Measurements from ENCODE around the gene METTL17. TPM values are rescaled to one million over a fixed set of nuclear protein-coding genes. Genes with fewer than 3 reads are reported as not detected.

The METTL17 gene
- polyA plus RNA-seq, 1 donor, result 86.6 TPM

GRCh38 chr14:20988717-20989470 lies 886 bp upstream of the METTL17 start:
- Histone ChIP-seq H3K4me3 (ENCODE audit: low read length) (peak overlapping the region; percentile 71), H3K27ac (ENCODE audit: low read length) (peak overlapping the region; percentile 83), H3K4me1 (ENCODE audit: control insufficient read depth, insufficient read depth, low read length) (peaks cover 15% of the 10 kb centered on the region), H3K27me3 (ENCODE audit: control insufficient read depth, insufficient read depth, low read length) (no peaks in the 10 kb centered on the region), H3K36me3 (ENCODE audit: control insufficient read depth, insufficient read depth, low read length) (peaks cover 19% of the 10 kb centered on the region), H3K9me3 (ENCODE audit: control insufficient read depth, low read depth, low read length) (no peaks in the 10 kb centered on the region)
- WGBS (ENCODE audit: insufficient coverage, low lambda C conversion rate), result no CpG with 5 or more reads among the region's 15 CpGs
- DNase-seq, result no peak

- DNase-seq, result no peak
- no peaks in the 10 kb centered on the region for H3K9me3 ChIP-seq (ENCODE audit: control insufficient read depth, low read depth, low read length)
- no peaks in the 10 kb centered on the region for H3K27me3 ChIP-seq (ENCODE audit: control insufficient read depth, insufficient read depth, low read length)
- peaks cover 15% of the 10 kb centered on the region for H3K4me1 ChIP-seq (ENCODE audit: control insufficient read depth, insufficient read depth, low read length)
- peaks cover 24% of the 10 kb centered on the region for H3K36me3 ChIP-seq (ENCODE audit: control insufficient read depth, insufficient read depth, low read length)
- peak overlapping the region; percentile 71 for H3K4me3 ChIP-seq (ENCODE audit: low read length)
- WGBS (ENCODE audit: insufficient coverage, low lambda C conversion rate), result 0% methylated on average over 2 of the region's 11 CpGs
- H3K27ac ChIP-seq (ENCODE audit: low read length), result peak overlapping the region; percentile 83
Measured at GRCh38 chr14:20989471-20989786, 351 bp upstream of the METTL17 start.

DNA sequence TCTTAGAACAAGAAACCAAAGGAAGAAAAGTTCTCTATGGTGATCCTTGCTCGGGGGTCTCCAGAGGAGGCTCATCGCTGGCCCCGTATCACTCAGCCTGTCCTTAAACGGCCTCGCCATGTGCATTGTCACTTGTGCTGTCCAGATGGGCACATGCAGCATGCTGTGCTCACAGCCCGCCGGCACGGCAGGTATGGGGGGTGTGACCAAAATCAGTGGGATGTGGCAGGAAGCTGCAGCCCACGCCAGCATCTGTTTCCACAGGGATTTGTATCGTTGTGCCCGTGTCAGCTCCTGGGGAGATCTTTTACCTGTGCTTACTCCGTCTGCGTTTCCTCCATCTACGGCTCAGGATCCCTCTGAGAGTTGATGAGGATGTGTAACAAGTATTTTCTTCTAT lies 6.7 kb downstream of the METTL17 start:
- no peaks in the 10 kb centered on the region for H3K9me3 ChIP-seq (ENCODE audit: control insufficient read depth, low read depth, low read length)
- peaks cover 49% of the 10 kb centered on the region for H3K36me3 ChIP-seq (ENCODE audit: control insufficient read depth, insufficient read depth, low read length)
- H3K27ac ChIP-seq (ENCODE audit: low read length), result peak overlapping the region; percentile 64
- DNase-seq, result no peak
- no peak overlapping the region for H3K4me3 ChIP-seq (ENCODE audit: low read length)
- no peaks in the 10 kb centered on the region for H3K27me3 ChIP-seq (ENCODE audit: control insufficient read depth, insufficient read depth, low read length)
- peaks cover 36% of the 10 kb centered on the region for H3K4me1 ChIP-seq (ENCODE audit: control insufficient read depth, insufficient read depth, low read length)
- no CpG with 5 or more reads among the region's 14 CpGs for WGBS (ENCODE audit: insufficient coverage, low lambda C conversion rate)

GRCh38 chr14:20997115-20997514 lies 7.3 kb downstream of the METTL17 start:
- no peaks in the 10 kb centered on the region for H3K27me3 ChIP-seq (ENCODE audit: control insufficient read depth, insufficient read depth, low read length)

DNA sequence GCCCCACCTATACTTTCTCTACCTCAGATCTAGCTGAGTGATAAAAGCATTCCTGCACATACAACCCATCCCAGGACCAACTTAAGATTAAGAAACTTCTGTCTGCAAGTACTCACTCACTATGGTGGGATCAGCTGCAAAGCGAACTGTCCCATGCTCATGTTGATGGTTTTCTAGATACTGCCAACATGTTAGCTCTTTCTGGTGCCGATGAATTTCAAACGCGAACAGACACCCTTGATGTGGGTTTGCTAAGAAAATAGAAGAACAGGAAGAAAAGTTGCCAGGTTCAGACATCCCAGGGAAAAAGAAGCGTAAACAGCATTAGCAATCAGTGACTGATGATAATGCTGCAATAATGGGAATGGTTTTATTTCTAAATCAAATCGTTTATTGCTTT lies 7.8 kb downstream of the METTL17 start:
- Histone ChIP-seq H3K9me3 (ENCODE audit: control insufficient read depth, low read depth, low read length) (no peaks in the 10 kb centered on the region), H3K4me3 (ENCODE audit: low read length) (no peak overlapping the region), H3K27ac (ENCODE audit: low read length) (peak overlapping the region; percentile 64), H3K36me3 (ENCODE audit: control insufficient read depth, insufficient read depth, low read length) (peaks cover 41% of the 10 kb centered on the region), H3K4me1 (ENCODE audit: control insufficient read depth, insufficient read depth, low read length) (peaks cover 33% of the 10 kb centered on the region), H3K27me3 (ENCODE audit: control insufficient read depth, insufficient read depth, low read length) (no peaks in the 10 kb centered on the region)
- DNase-seq, result no peak
- WGBS (ENCODE audit: insufficient coverage, low lambda C conversion rate), result no CpG with 5 or more reads among the region's 6 CpGs

More at GRCh38 chr14:20997115-20997514, 7.3 kb downstream of the METTL17 start:
- H3K4me1 ChIP-seq (ENCODE audit: control insufficient read depth, insufficient read depth, low read length), result peaks cover 33% of the 10 kb centered on the region
- H3K9me3 ChIP-seq (ENCODE audit: control insufficient read depth, low read depth, low read length), result no peaks in the 10 kb centered on the region
- no peak overlapping the region for H3K4me3 ChIP-seq (ENCODE audit: low read length)
- H3K36me3 ChIP-seq (ENCODE audit: control insufficient read depth, insufficient read depth, low read length), result peaks cover 45% of the 10 kb centered on the region
- peak overlapping the region; percentile 64 for H3K27ac ChIP-seq (ENCODE audit: low read length)
- peak in 1 of 2 donors; percentile 62 for DNase-seq
- WGBS (ENCODE audit: insufficient coverage, low lambda C conversion rate), result no CpG with 5 or more reads among the region's 4 CpGs

- peak overlapping the region; percentile 7 for H3K27ac ChIP-seq (ENCODE audit: low read length)
- DNase-seq, result peak in 1 of 2 donors; percentile 71
- no CpG with 5 or more reads among the region's 3 CpGs for WGBS (ENCODE audit: insufficient coverage, low lambda C conversion rate)
- peaks cover 33% of the 10 kb centered on the region for H3K4me1 ChIP-seq (ENCODE audit: control insufficient read depth, insufficient read depth, low read length)
- no peaks in the 10 kb centered on the region for H3K9me3 ChIP-seq (ENCODE audit: control insufficient read depth, low read depth, low read length)
- H3K4me3 ChIP-seq (ENCODE audit: low read length), result no peak overlapping the region
- peaks cover 35% of the 10 kb centered on the region for H3K36me3 ChIP-seq (ENCODE audit: control insufficient read depth, insufficient read depth, low read length)
- H3K27me3 ChIP-seq (ENCODE audit: control insufficient read depth, insufficient read depth, low read length), result no peaks in the 10 kb centered on the region
Measured at GRCh38 chr14:20998139-20998538, 8.4 kb downstream of the METTL17 start.

DNA sequence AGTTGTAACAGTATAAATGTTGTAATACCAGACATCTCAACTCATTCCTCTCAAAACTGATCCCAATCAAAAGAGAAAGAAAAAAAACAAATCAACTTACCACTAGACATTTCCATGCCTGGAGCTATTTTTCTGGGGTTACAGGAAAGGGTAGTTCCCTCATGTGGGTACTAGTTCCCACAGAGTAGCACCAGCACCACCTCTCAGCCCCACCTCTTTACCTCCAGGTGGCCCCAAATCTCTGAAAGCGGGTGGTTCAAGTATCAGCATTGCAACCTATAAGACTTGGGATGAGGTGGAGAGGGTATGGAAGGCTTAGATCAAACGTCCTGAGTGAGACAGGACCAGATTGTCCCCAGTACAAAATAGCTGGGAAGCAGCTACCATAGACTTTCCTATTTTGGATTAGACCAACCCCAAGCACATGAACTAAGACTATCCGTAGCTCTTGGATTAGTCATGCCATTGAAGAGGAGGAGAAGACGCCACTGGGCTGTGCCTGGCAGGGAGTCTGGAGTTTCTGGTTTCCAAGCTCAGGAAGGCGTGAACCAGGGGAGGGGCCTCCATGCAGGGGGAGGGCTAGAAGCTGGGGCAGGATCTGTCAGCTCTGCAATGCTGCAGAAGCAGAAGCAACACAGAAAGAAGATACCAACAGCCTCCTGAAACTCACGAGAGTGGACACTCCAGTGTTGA lies 9.0 kb downstream of the METTL17 start, which contains the start of gene SLC39A2:
Gene SLC39A2 (plus strand): TSS at position 620 of the 693 bp plus-strand sequence. CDS start 154 bp downstream, outside the sequence.
- no CpG with 5 or more reads among the region's 6 CpGs for WGBS (ENCODE audit: insufficient coverage, low lambda C conversion rate)
- H3K4me3 ChIP-seq (ENCODE audit: low read length), result no peak within 1 kb of the TSS
- peaks cover 33% of the 10 kb centered on the region for H3K4me1 ChIP-seq (ENCODE audit: control insufficient read depth, insufficient read depth, low read length)
- peaks cover 30% of the 10 kb centered on the region for H3K36me3 ChIP-seq (ENCODE audit: control insufficient read depth, insufficient read depth, low read length)
- H3K27ac ChIP-seq (ENCODE audit: low read length), result peak within 1 kb of the TSS; percentile 44
- no peaks in the 10 kb centered on the region for H3K27me3 ChIP-seq (ENCODE audit: control insufficient read depth, insufficient read depth, low read length)
- no peaks in the 10 kb centered on the region for H3K9me3 ChIP-seq (ENCODE audit: control insufficient read depth, low read depth, low read length)
- DNase-seq, result no peak

DNA sequence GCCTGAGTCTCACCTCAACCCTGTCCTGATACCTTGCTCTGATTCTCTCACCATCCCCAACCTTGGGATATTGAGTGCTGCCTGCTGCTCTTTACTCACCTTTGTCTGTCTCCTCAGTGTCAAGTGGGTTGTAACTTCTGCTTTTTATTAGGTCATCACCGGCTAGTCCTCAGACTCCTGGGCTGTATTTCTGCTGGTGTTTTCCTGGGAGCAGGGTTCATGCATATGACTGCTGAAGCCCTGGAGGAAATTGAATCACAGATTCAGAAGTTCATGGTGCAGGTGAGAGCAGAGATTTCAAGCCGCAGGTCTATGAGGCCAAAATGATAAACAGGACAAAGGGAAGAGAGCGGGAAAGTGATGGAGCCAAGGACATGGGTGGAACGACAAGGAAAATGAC lies 9.8 kb downstream of the METTL17 start:
- WGBS (ENCODE audit: insufficient coverage, low lambda C conversion rate), result 37% methylated on average over 2 of the region's 4 CpGs
- H3K9me3 ChIP-seq (ENCODE audit: control insufficient read depth, low read depth, low read length), result no peaks in the 10 kb centered on the region
- no peak overlapping the region for H3K4me3 ChIP-seq (ENCODE audit: low read length)
- peak overlapping the region; percentile 44 for H3K27ac ChIP-seq (ENCODE audit: low read length)
- peak; percentile 52 to 84 for DNase-seq
- H3K36me3 ChIP-seq (ENCODE audit: control insufficient read depth, insufficient read depth, low read length), result peaks cover 23% of the 10 kb centered on the region
- peaks cover 33% of the 10 kb centered on the region for H3K4me1 ChIP-seq (ENCODE audit: control insufficient read depth, insufficient read depth, low read length)
- no peaks in the 10 kb centered on the region for H3K27me3 ChIP-seq (ENCODE audit: control insufficient read depth, insufficient read depth, low read length)

- peaks cover 6% of the 10 kb centered on the region for H3K36me3 ChIP-seq (ENCODE audit: control insufficient read depth, insufficient read depth, low read length)
- H3K27me3 ChIP-seq (ENCODE audit: control insufficient read depth, insufficient read depth, low read length), result no peaks in the 10 kb centered on the region
- WGBS (ENCODE audit: insufficient coverage, low lambda C conversion rate), result no CpG with 5 or more reads among the region's 7 CpGs
- no peak overlapping the region for H3K4me3 ChIP-seq (ENCODE audit: low read length)
- H3K9me3 ChIP-seq (ENCODE audit: control insufficient read depth, low read depth, low read length), result no peaks in the 10 kb centered on the region
- H3K4me1 ChIP-seq (ENCODE audit: control insufficient read depth, insufficient read depth, low read length), result peaks cover 24% of the 10 kb centered on the region
- H3K27ac ChIP-seq (ENCODE audit: low read length), result no peak overlapping the region
- DNase-seq, result no peak
Measured at GRCh38 chr14:21001218-21001617, 11.4 kb downstream of the METTL17 start.

GRCh38 chr14:21003788-21004346 lies 14.1 kb downstream of the METTL17 start:
- no peak overlapping the region for H3K4me3 ChIP-seq (ENCODE audit: low read length)
- H3K27ac ChIP-seq (ENCODE audit: low read length), result no peak overlapping the region
- H3K4me1 ChIP-seq (ENCODE audit: control insufficient read depth, insufficient read depth, low read length), result peaks cover 11% of the 10 kb centered on the region
- H3K9me3 ChIP-seq (ENCODE audit: control insufficient read depth, low read depth, low read length), result no peaks in the 10 kb centered on the region
- no peak for DNase-seq
- WGBS (ENCODE audit: insufficient coverage, low lambda C conversion rate), result no CpG with 5 or more reads among the region's 14 CpGs
- H3K36me3 ChIP-seq (ENCODE audit: control insufficient read depth, insufficient read depth, low read length), result no peaks in the 10 kb centered on the region
- no peaks in the 10 kb centered on the region for H3K27me3 ChIP-seq (ENCODE audit: control insufficient read depth, insufficient read depth, low read length)

Measured in large intestine (tissue), 3 donors.